GM21447 (cell line): ENCODE results near the gene EEF1AKMT1.
A peak's percentile ranks its signal among the peaks of the same experiment; 100 is the strongest.

Experiments
- ATAC-seq: cut with Tn5 transposase; IDR thresholded peaks from one replicate; pipeline ENCODE4 v1.9.1; 2021; ENCODE audit not compliant: unreplicated experiment

The EEF1AKMT1 gene

DNA sequence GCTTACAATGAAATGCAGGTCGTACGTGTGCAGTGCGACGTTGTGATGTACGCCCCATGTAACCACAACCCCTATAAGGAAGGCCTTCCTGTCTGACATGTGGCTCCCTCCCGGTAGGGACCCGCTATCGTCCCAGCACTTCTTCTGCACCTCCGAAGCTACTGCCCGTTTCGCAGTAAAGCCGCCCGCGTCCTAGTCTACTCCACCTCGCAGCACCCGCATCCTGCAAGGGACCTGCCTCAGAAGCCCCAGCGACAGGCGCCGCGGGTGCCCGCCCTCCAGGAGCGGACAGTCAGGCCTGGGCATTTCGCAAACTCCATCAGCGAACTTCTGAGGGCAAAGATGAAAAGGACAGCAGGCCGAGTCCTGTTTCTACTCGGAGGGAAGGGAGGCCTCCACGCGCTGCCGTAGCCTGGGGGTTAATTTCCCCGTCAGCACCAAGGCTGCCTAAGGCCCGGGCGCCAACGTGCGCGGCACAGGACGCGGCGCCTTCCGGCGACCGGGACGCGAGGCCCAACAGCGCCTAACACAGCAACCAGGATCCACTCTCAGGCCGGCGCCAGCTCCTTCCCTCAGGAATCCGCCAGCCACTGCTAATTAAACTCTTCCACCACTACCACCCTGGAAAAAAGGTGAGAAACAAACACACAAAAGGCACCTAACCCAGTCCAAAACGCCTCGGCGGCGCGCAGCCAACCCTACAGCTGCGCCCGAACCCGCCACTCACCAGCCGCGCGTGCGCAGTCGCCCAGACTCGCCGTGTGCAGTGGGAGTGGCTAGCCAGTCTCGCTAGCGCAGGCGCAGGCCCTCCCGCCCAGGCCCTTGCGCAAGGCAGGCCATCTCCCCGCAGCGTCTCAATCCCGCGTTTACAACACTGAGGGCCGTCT is at the start of gene EEF1AKMT1:
Gene EEF1AKMT1, minus strand, starts transcription at position 768 of the 887 bp plus-strand sequence. CDS start 16,363 bp downstream, outside the sequence.
- ATAC-seq: peak; percentile 79

- no peak for ATAC-seq
These were observed 49.3 kb upstream of the EEF1AKMT1 start for GRCh38 chr13:20823071-20823470.

GRCh38 chr13:20822406-20822805 is 48.6 kb upstream of the EEF1AKMT1 start:
- no peak for ATAC-seq

GRCh38 chr13:20819715-20820114 is 46.0 kb upstream of the EEF1AKMT1 start:
- ATAC-seq: no peak

GRCh38 chr13:20815464-20815863 is 41.7 kb upstream of the EEF1AKMT1 start:
- ATAC-seq: no peak

GRCh38 chr13:20814224-20814910 is 40.6 kb upstream of the EEF1AKMT1 start:
- ATAC-seq: no peak

DNA sequence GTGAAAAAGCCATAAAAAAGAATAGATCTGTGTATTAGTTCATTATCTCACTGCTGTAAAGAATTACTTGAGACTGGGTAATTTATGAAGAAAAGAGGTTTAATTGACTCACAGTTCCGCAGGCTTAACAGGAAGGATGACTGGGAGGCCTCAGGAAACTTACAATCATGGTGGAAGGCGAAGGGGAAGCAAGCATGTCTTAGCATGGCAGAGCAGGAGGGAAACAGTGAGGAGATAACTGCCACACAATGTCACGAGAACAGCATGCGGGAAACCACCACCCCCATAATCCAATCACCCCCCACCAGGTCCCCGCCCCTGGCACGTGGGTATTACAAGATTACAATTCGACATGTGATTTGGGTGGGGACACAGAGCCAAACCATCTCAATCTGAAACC is 39.1 kb upstream of the EEF1AKMT1 start:
- no peak for ATAC-seq

GRCh38 chr13:20810808-20811207 is 37.0 kb upstream of the EEF1AKMT1 start:
- no peak for ATAC-seq

GRCh38 chr13:20808874-20809273 is 35.1 kb upstream of the EEF1AKMT1 start:
- ATAC-seq: no peak

DNA sequence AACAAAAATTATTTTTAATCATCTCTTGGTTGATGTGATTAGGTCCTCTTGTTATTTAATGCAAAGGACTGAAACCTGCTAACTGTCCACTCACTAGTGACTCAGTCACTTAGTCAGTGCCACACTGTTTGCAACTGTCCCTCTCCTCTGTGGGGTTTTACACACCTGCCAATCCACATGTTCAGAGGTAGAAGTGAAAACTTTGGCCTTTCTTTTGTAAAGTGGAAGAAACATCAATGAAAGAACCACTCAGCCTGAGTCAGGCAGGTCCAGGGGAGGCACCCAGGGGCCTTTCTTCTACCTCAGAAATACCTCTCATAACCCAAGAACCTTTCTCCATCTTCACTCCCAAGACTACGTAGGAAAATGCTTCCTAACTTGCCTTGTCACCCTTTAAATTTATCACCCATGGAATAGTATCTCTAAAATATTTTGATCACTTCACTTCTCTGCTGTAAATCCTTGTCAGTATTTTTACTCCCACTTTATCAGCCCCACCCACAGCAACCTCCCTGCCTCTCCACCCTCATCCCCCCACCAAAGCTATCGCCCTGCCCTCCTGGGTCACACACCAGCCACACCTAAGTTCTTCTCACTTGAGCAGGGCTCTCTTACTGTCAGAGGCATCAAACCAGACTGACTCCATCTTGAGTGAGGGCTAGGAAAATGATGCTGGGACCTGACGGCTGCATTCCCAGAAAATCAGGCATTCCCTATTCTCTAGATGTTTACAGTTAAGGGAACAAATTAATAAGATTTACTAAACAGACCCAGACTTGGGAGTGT is 29.6 kb upstream of the EEF1AKMT1 start:
- ATAC-seq: no peak

DNA sequence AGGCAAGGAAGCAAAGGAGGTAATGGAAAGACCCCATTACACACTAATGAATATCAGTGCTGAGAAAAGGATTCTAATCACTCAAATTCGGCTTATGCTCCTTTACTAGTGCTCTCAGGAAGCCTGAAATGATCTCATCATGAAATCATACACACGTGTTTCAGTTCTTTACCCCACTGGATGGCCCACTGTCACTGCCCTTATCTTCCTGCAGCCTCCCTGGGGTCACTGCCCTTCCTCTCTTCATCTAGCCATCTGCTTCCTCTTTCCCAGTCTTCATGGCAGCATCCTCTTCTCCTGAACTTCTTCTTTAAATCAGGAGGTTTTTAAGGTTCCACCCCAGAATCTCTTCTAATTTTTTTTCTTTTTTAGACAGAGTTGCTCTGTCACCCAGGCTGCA is 27.9 kb upstream of the EEF1AKMT1 start:
- ATAC-seq: no peak

- no peak for ATAC-seq
These were observed 26.1 kb upstream of the EEF1AKMT1 start for GRCh38 chr13:20799726-20800416.

DNA sequence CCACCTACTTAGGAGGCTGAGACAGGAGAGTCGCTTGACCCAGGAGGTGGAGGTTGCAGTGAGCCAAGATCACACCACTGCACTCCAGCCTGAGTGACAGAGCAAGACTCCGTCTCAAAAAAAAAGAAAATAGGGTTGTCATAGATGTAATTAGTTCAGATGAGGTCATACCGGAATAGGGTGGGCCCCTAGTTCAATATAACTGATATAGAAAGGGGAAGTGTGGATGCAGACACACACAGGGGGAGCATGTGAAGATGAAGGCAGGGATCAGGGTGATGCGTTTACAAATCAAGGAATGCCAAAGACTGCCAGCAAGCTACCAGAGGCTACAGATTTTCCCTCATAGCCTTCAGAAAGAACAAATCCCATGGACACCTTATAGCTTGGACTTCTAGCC is 24.3 kb upstream of the EEF1AKMT1 start:
- ATAC-seq: no peak

GRCh38 chr13:20796791-20797508 is 23.2 kb upstream of the EEF1AKMT1 start:
- ATAC-seq: no peak

GRCh38 chr13:20789665-20790064 is 15.9 kb upstream of the EEF1AKMT1 start:
- no peak for ATAC-seq

DNA sequence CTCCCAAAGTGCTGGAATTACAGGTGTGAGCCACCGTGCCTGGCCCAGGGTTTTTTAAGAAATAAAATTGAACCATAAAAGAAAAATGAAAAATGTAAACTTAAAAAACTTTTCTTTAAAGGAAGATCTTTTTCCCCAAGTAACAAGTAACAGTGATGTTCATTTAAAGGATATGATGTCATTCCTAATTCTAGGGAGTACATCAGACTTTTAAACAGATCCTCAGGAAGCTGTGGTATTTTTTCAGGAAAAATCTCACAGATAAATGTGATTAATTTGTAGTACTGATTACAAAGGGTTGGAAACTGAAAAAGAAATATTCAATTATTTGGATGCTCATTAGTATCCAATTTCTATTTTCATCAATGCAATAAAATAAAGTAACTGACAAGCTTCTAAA is 14.6 kb upstream of the EEF1AKMT1 start:
- ATAC-seq: no peak

DNA sequence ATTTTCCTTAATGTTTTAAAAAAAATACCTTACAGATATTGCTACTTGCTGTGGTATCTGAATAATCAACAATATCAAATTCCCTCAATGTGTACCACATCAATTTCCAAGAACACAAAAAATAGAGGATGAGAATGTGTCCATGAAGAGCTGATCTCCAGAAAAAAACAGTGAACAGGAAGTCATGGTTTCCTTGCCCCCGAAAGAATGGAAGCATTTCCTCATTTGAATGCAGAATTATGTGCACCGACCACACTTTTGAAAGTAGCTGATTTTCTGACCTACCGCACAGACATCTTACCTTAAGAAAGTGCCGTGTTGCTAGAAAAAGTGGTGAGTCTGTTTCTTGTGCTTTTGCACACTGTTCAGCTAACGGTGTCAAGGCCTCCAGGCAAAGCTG is 13.4 kb upstream of the EEF1AKMT1 start:
- ATAC-seq: no peak

GRCh38 chr13:20782116-20782708 is 8.5 kb upstream of the EEF1AKMT1 start:
- peak; percentile 92 for ATAC-seq

- ATAC-seq: no peak
These were observed 6.6 kb upstream of the EEF1AKMT1 start for GRCh38 chr13:20780317-20780716.

DNA sequence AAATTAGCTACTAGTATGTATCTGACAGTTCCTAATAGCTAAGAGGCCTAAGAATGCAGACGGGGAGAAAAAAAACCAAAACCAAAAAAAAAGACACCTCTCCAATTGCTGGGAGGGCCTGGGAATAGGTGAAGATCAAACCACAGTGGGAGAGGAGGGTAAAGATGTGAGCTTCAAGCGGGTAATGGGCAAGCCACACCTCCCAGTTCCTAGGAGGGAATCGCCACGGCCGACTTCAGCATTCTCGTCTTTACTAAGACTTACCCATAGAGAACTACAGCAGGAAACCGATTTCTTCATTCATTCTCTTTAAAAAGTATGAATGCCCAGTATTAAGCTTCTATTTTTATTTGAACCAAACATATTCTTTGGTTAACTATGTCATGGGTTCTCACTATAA is 5.6 kb upstream of the EEF1AKMT1 start:
- no peak for ATAC-seq
